Measurements from ENCODE around the gene PDIA2. TPM values are rescaled to one million over a fixed set of nuclear protein-coding genes. Genes with fewer than 3 reads are reported as not detected.

PDIA2 gene
- total RNA-seq, 1 experiment from 2014 or later: not detected

DNA sequence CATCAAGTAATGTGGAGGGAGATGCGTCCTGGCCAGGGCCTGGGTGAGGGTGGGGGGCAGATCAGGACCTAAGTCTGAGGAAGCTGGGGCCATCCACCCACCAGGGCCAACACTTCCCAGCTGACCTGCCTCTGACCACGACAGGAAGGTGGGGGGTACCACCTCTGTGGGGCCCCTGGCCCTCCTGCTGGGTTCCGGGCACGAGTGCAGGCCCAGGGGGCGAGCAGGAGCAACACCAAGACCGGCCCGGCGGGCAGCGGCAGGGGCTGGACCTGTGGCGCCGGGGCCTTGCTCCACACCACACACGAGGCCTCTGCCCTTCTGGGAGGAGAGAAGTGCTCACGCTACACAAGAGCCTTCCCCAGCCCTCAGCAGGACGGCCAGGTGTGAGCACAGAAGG, 13.3 kb downstream of the PDIA2 start:
- H3F3A ChIP-seq (ENCODE audit: low read length, unreplicated experiment): no peaks in the 10 kb centered on the region
- H3K27ac ChIP-seq (ENCODE audit: low read length): no peak overlapping the region
- H3K4me3 ChIP-seq (ENCODE audit: low read length): no peak overlapping the region
- no peaks in the 10 kb centered on the region for H3K79me2 ChIP-seq (ENCODE audit: low read length)
- ChIA-PET POLR2A (ENCODE audit: unreplicated experiment) (no interaction called here), CTCF (no interaction called here)
- no peaks in the 10 kb centered on the region for H3K27me3 ChIP-seq (ENCODE audit: low read length)
- intact Hi-C loops (cut with micrococcal nuclease): no loop called here
- H3K9me3 ChIP-seq (ENCODE audit: low read length): no peaks in the 10 kb centered on the region
- BruUV-seq (replicated peaks): no TSS peak
- no peak for ATAC-seq
- DNase-seq: no peak
- no peaks in the 10 kb centered on the region for H4K20me1 ChIP-seq (ENCODE audit: low read length)
- no peak for TF ChIP-seq EZH2 (IDR thresholded peaks at IDR 0.05; ENCODE audit: low read length, unreplicated experiment)
- TF ChIP-seq, protein P1, sequence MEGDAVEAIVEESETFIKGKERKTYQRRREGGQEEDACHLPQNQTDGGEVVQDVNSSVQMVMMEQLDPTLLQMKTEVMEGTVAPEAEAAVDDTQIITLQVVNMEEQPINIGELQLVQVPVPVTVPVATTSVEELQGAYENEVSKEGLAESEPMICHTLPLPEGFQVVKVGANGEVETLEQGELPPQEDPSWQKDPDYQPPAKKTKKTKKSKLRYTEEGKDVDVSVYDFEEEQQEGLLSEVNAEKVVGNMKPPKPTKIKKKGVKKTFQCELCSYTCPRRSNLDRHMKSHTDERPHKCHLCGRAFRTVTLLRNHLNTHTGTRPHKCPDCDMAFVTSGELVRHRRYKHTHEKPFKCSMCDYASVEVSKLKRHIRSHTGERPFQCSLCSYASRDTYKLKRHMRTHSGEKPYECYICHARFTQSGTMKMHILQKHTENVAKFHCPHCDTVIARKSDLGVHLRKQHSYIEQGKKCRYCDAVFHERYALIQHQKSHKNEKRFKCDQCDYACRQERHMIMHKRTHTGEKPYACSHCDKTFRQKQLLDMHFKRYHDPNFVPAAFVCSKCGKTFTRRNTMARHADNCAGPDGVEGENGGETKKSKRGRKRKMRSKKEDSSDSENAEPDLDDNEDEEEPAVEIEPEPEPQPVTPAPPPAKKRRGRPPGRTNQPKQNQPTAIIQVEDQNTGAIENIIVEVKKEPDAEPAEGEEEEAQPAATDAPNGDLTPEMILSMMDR (conservative IDR thresholded peaks at IDR 0.05; ENCODE audit: low read depth, low read length): no peak
- no peak for TF ChIP-seq EZH2phosphoT487 (IDR thresholded peaks at IDR 0.05; ENCODE audit: borderline replicate concordance, low read length)
- H2AFZ ChIP-seq (ENCODE audit: low read length): no peak overlapping the region
- H3K4me2 ChIP-seq (ENCODE audit: low read length): no peak overlapping the region
- no peaks in the 10 kb centered on the region for H3K9me2 ChIP-seq (replicated peaks; ENCODE audit: low read length)
- H3K4me1 ChIP-seq (ENCODE audit: insufficient read depth, low read length): no peaks in the 10 kb centered on the region
- no peak overlapping the region for H3K9ac ChIP-seq (ENCODE audit: low read length)
- H3K36me3 ChIP-seq (ENCODE audit: low read depth, low read length): no peaks in the 10 kb centered on the region

DNA sequence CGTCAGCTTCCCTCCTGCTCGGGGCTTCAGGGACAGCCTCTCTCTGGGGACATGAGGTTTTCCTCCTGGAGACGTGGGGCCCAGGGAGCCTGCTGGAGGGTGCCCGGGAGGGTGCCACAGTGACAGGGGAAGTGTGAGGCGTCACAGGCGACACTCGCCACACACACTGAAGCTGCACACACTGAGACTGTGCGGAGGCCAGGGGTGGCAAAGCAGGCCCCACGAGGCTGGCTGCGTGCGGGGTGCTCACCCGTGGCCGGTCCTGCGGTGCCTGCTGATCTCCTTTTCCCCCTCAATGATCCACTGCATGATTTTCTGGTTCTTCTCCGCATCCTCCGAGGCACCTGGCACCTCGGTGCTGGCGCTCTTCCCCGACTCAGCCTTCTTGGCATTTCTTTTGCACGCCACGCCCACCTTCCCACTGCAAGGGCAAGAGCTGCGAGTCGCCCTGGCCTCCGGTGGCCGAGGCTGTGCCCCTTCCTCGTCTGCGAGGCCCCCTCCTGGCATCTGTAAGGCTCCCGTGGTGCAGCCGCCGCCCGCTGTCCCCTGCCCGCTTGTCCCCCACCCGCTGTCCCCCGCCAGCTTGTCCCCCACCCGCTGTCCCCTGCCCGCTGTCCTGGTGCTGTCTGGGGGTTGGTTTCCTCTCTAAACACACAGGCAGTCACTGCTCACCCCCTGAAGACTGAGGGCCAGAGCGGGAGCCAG, 14.0 kb downstream of the PDIA2 start:
- BruUV-seq (replicated peaks): no TSS peak
- ChIA-PET POLR2A (ENCODE audit: unreplicated experiment) (no interaction called here), CTCF (no interaction called here)
- Histone ChIP-seq H2AFZ (ENCODE audit: low read length) (no peak overlapping the region), H4K20me1 (ENCODE audit: low read length) (no peaks in the 10 kb centered on the region), H3K36me3 (ENCODE audit: low read depth, low read length) (no peaks in the 10 kb centered on the region), H3K4me2 (ENCODE audit: low read length) (no peak overlapping the region), H3K9me2 (replicated peaks; ENCODE audit: low read length) (no peaks in the 10 kb centered on the region), H3K9me3 (ENCODE audit: low read length) (no peaks in the 10 kb centered on the region), H3K79me2 (ENCODE audit: low read length) (no peaks in the 10 kb centered on the region), H3K4me1 (ENCODE audit: insufficient read depth, low read length) (no peaks in the 10 kb centered on the region), H3K27me3 (ENCODE audit: low read length) (no peaks in the 10 kb centered on the region), H3K9ac (ENCODE audit: low read length) (no peak overlapping the region), H3F3A (ENCODE audit: low read length, unreplicated experiment) (no peaks in the 10 kb centered on the region), H3K4me3 (ENCODE audit: low read length) (no peak overlapping the region), H3K27ac (ENCODE audit: low read length) (no peak overlapping the region)
- intact Hi-C loops (cut with micrococcal nuclease): no loop called here
- DNase-seq (no peak), ATAC-seq (no peak)
- TF ChIP-seq EZH2 (IDR thresholded peaks at IDR 0.05; ENCODE audit: low read length, unreplicated experiment) (no peak), EZH2phosphoT487 (IDR thresholded peaks at IDR 0.05; ENCODE audit: borderline replicate concordance, low read length) (no peak)
- TF ChIP-seq, protein P1 (conservative IDR thresholded peaks at IDR 0.05; ENCODE audit: low read depth, low read length): no peak

DNA sequence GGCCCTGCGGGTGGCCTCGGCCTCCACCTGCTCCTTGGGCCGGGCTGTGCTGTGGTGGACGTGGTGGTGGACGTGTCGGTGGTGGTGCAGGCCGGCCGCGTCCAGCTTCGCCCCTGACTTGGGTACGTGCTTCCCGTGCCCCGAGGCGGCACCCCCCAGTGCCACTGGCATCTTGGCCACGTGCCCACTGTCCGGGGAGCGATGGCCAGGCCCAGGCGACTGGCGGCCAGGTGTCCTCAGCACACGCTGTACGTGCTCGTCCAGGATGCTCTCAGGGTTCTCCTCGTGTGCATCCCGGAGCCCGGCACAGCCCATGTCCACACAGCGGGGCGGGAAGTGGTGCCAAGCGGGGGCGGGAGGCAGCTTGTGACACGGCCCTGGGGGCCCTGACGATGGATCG, 14.9 kb downstream of the PDIA2 start:
- no peak overlapping the region for H3K4me2 ChIP-seq (ENCODE audit: low read length)
- H2AFZ ChIP-seq (ENCODE audit: low read length): no peak overlapping the region
- no peaks in the 10 kb centered on the region for H3K27me3 ChIP-seq (ENCODE audit: low read length)
- no TSS peak for BruUV-seq (replicated peaks)
- H3K36me3 ChIP-seq (ENCODE audit: low read depth, low read length): no peaks in the 10 kb centered on the region
- no peaks in the 10 kb centered on the region for H3K9me2 ChIP-seq (replicated peaks; ENCODE audit: low read length)
- H3F3A ChIP-seq (ENCODE audit: low read length, unreplicated experiment): no peaks in the 10 kb centered on the region
- no peaks in the 10 kb centered on the region for H3K9me3 ChIP-seq (ENCODE audit: low read length)
- no peaks in the 10 kb centered on the region for H4K20me1 ChIP-seq (ENCODE audit: low read length)
- DNase-seq (no peak), ATAC-seq (no peak)
- ChIA-PET POLR2A (ENCODE audit: unreplicated experiment) (no interaction called here), CTCF (no interaction called here)
- H3K79me2 ChIP-seq (ENCODE audit: low read length): no peaks in the 10 kb centered on the region
- H3K27ac ChIP-seq (ENCODE audit: low read length): no peak overlapping the region
- no peak for TF ChIP-seq EZH2phosphoT487 (IDR thresholded peaks at IDR 0.05; ENCODE audit: borderline replicate concordance, low read length)
- TF ChIP-seq, protein P1 (conservative IDR thresholded peaks at IDR 0.05; ENCODE audit: low read depth, low read length): no peak
- TF ChIP-seq EZH2 (IDR thresholded peaks at IDR 0.05; ENCODE audit: low read length, unreplicated experiment): no peak
- intact Hi-C loops (cut with micrococcal nuclease): no loop called here
- no peak overlapping the region for H3K9ac ChIP-seq (ENCODE audit: low read length)
- no peak overlapping the region for H3K4me3 ChIP-seq (ENCODE audit: low read length)
- H3K4me1 ChIP-seq (ENCODE audit: insufficient read depth, low read length): no peaks in the 10 kb centered on the region

All from PC-3 (cell line).